ENCODE results near the gene NTSR1. TPM values are rescaled to one million over a fixed set of nuclear protein-coding genes. Genes with fewer than 3 reads are reported as not detected.

NTSR1 gene
- total RNA-seq, 2 experiments from 2014 or later, result 0.55 to 0.56 TPM

- H3K4me3 Mint-ChIP-seq, result peak overlapping the region; percentile 45
- no peak overlapping the region for H3K27ac ChIP-seq (ENCODE audit: low read depth in 1 of 2, low read length in 2 of 2)
- no peaks in the 10 kb centered on the region for H3K27me3 ChIP-seq (ENCODE audit: control insufficient read depth in 1 of 2, insufficient read depth in 2 of 2, low read length in 2 of 2)
- ATAC-seq (ENCODE audit: poor library complexity) (no peak), DNase-seq (no peak)
- H3K4me1 ChIP-seq (ENCODE audit: insufficient read depth, low read length), result peaks cover 38% of the 10 kb centered on the region
- H3K9me3 Mint-ChIP-seq, result no peaks in the 10 kb centered on the region
- ChIA-PET CTCF (no interaction called here), POLR2A (interaction anchor here (0.7 kb wide), 1 partner anchor 8 kb away, joined by 3 read pairs; no protein-coding TSS in a partner anchor)
- no peak overlapping the region for H3K4me3 ChIP-seq (ENCODE audit: low read length)
- H3K27ac Mint-ChIP-seq, result peak overlapping the region; percentile 27
- H3K4me1 Mint-ChIP-seq (ENCODE audit: low read depth), result peaks cover 38% of the 10 kb centered on the region
- peaks cover 42% of the 10 kb centered on the region for H3K36me3 Mint-ChIP-seq (ENCODE audit: low read depth)
- no peak for TF ChIP-seq CTCF (IDR thresholded peaks at IDR 0.05)
- intact Hi-C loops (cut with DNase I, micrococcal nuclease), result no loop called here
- peaks cover 39% of the 10 kb centered on the region for H3K36me3 ChIP-seq (ENCODE audit: insufficient read depth, low read length)
- peaks cover 4% of the 10 kb centered on the region for H3K27me3 Mint-ChIP-seq
- no peaks in the 10 kb centered on the region for H3K9me3 ChIP-seq (ENCODE audit: control insufficient read depth in 1 of 2, insufficient read depth in 1 of 2, low read length in 2 of 2)
These were observed 93.5 kb downstream of the NTSR1 start for GRCh38 chr20:62802026-62802712.

DNA sequence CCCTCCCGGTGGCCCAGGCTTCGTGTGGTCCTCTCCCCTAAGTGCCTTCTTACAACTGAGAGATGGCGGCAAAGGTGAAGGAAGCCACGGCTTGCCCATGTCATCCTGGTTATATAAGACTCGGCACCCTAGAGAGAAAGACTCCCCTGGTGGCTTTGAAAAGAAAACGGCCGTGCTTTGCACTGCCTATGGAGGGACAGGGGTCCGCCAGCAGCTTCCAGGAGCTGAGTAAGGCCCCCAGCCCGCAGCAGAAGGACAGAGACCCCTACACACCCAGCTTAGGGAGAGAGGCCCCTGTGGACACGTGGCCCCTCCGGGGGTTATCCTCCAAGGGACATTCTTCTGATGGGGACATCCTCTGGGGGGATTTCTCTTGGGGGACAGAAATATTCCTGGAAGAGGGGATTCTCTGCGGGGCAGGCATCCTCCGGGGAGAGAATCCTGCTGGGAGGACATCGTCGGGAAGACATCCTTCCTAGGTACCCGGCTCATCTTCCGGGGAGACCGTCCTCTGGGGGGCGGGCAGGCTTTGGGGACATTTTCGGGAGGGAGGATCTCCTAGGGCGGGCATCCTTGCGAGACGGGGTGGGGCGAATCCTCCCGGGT lies 95.5 kb downstream of the NTSR1 start:
- Histone ChIP-seq H3K4me3 (ENCODE audit: low read length) (peak overlapping the region; percentile 81), H3K27me3 (ENCODE audit: control insufficient read depth in 1 of 2, insufficient read depth in 2 of 2, low read length in 2 of 2) (no peaks in the 10 kb centered on the region), H3K9me3 (ENCODE audit: control insufficient read depth in 1 of 2, insufficient read depth in 1 of 2, low read length in 2 of 2) (no peaks in the 10 kb centered on the region), H3K4me1 (ENCODE audit: insufficient read depth, low read length) (peaks cover 41% of the 10 kb centered on the region), H3K36me3 (ENCODE audit: insufficient read depth, low read length) (peaks cover 43% of the 10 kb centered on the region), H3K27ac (ENCODE audit: low read depth in 1 of 2, low read length in 2 of 2) (peak overlapping the region; percentile 60 to 61)
- Mint-ChIP-seq H3K4me3 (peak overlapping the region; percentile 100), H3K4me1 (ENCODE audit: low read depth) (peaks cover 34% of the 10 kb centered on the region), H3K27me3 (peaks cover 4% of the 10 kb centered on the region), H3K27ac (peak overlapping the region; percentile 97), H3K9me3 (no peaks in the 10 kb centered on the region), H3K36me3 (ENCODE audit: low read depth) (peaks cover 39% of the 10 kb centered on the region)
- no peak for TF ChIP-seq CTCF (IDR thresholded peaks at IDR 0.05)
- POLR2A ChIA-PET, result interaction anchor here (0.8 to 2.9 kb wide), 5 partner anchors 9 to 65 kb away, joined by 3 to 49 read pairs (median 4); partner anchors contain the start of gene MRGBP
- CTCF ChIA-PET, result no interaction called here
- DNase-seq, result peak in 4 of 14 experiments; percentile 13 to 63 (median 40)
- ATAC-seq (ENCODE audit: poor library complexity), result peak; percentile 45
- intact Hi-C loops (cut with DNase I, micrococcal nuclease), result loop anchor here (1.0 kb wide), 2 partner anchors 8 to 162 kb away; partner anchors contain the start of genes MRGBP (in 2 of the 2) and SLCO4A1 (in 1 of the 2)

- H3K36me3 ChIP-seq (ENCODE audit: insufficient read depth, low read length), result peaks cover 43% of the 10 kb centered on the region
These were observed 96.1 kb downstream of the NTSR1 start, which contains the start of gene OGFR for GRCh38 chr20:62804627-62805154. Gene OGFR (plus strand): TSS chr20:62804835. CDS start chr20:62804860, 25 bp downstream.

More at GRCh38 chr20:62804627-62805154, 96.1 kb downstream of the NTSR1 start, which contains the start of gene OGFR:
- H3K4me3 ChIP-seq (ENCODE audit: low read length), result peak within 1 kb of the TSS; percentile 81
- intact Hi-C loops (cut with DNase I, micrococcal nuclease), result loop anchor here (1.0 to 5.0 kb wide), 5 partner anchors 8 to 502 kb away; partner anchors contain the start of genes MRGBP (in 2 of the 2), ADRM1 (in 1 of the 2), DIDO1 (in 1 of the 2) and SLCO4A1 (in 1 of the 2)
- TF ChIP-seq CTCF (IDR thresholded peaks at IDR 0.05), result no peak
- DNase-seq (peak; percentile 52 to 91 (median 66)), ATAC-seq (ENCODE audit: poor library complexity) (peak; percentile 59)
- Mint-ChIP-seq H3K4me1 (ENCODE audit: low read depth) (peaks cover 34% of the 10 kb centered on the region), H3K27me3 (peaks cover 4% of the 10 kb centered on the region), H3K4me3 (peak within 1 kb of the TSS; percentile 100), H3K27ac (peak within 1 kb of the TSS; percentile 97), H3K9me3 (no peaks in the 10 kb centered on the region), H3K36me3 (ENCODE audit: low read depth) (peaks cover 40% of the 10 kb centered on the region)
- H3K27me3 ChIP-seq (ENCODE audit: control insufficient read depth in 1 of 2, insufficient read depth in 2 of 2, low read length in 2 of 2), result no peaks in the 10 kb centered on the region
- H3K9me3 ChIP-seq (ENCODE audit: control insufficient read depth in 1 of 2, insufficient read depth in 1 of 2, low read length in 2 of 2), result no peaks in the 10 kb centered on the region
- H3K27ac ChIP-seq (ENCODE audit: low read depth in 1 of 2, low read length in 2 of 2), result peak within 1 kb of the TSS; percentile 60 to 61
- POLR2A ChIA-PET, result interaction anchor here (0.6 to 2.9 kb wide), 8 partner anchors 9 to 153 kb away, joined by 3 to 49 read pairs (median 3); partner anchors contain the start of genes GID8 and MRGBP
- CTCF ChIA-PET, result interaction anchor here (0.8 kb wide), 1 partner anchor 305 kb away, joined by 5 read pairs; no protein-coding TSS in a partner anchor
- H3K4me1 ChIP-seq (ENCODE audit: insufficient read depth, low read length), result peaks cover 41% of the 10 kb centered on the region

All from CD4-positive, alpha-beta T cell (primary cell).